ENCODE data around the gene ORMDL3. TPM values are rescaled to one million over a fixed set of nuclear protein-coding genes. Genes with fewer than 3 reads are reported as not detected.
"Not testable (repeated sequence)": the region's sequence is repeated elsewhere in the genome, so short reads cannot be mapped to it uniquely, and the experiment has no call there.

Gene ORMDL3
- total RNA-seq, 1 experiment from 2014 or later: 66.7 TPM

DNA sequence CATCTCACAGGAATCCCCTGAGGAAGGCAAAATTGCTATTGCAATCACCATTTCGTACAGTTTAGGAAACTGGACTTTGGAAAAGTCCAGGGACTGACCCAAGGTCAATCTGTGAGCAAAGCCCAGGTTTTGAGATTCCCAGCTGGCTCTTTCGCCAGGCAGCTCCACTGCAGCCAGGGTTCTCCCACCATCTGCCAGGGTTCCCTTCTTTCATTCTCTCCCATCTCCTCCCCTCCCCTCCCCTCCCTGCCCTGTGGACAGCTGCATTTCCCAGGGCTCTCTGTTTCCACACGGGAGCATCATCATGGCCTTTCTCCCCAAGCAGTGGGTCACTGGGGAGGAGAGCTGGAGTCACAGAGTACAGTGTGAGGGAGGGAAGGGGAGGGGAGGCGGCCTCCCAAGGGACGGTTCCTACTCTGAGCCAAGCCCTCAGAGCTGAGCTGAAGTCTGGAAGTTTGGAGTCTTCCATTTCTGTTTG, 23.5 kb upstream of the ORMDL3 start:
- DNase-seq (ENCODE audit: low spot score): no peak

DNA sequence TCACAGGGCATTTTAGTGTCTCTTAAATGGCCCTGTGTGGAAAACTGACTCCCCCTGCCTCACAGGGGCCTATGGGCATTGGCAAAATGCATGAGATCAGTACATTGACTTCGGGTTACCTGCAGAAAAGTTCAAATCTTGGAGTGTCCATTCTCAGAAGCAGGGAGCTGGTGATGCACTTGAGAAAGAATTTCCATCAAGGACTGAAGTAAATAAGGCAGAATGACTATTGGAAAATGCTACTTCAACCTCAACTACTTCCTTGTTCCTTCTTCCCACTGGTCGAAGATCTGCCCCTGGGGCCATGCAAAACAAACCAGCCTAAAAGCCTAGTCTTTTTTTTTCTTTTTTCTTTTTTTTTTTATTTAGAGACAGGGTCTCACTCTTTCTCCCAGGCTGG, 21.6 kb upstream of the ORMDL3 start:
- no peak for DNase-seq (ENCODE audit: low spot score)

DNA sequence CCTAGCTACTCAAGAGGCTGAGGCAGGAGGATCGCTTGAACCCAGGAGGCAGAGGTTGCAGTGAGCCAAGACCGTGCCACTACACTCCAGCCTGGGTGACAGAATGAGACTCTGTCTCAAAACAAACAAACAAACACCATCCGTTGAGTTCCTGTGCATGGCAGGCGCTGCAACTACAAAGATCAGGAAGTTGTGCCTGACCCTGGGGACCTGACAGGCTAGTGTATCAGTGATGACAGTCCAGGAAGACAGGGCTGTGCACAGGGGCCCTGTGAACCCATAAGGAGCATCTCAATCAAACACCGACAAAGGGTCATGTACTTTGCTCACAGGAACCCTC, 21.1 kb upstream of the ORMDL3 start:
- DNase-seq (ENCODE audit: low spot score): not testable (repeated sequence)

DNA sequence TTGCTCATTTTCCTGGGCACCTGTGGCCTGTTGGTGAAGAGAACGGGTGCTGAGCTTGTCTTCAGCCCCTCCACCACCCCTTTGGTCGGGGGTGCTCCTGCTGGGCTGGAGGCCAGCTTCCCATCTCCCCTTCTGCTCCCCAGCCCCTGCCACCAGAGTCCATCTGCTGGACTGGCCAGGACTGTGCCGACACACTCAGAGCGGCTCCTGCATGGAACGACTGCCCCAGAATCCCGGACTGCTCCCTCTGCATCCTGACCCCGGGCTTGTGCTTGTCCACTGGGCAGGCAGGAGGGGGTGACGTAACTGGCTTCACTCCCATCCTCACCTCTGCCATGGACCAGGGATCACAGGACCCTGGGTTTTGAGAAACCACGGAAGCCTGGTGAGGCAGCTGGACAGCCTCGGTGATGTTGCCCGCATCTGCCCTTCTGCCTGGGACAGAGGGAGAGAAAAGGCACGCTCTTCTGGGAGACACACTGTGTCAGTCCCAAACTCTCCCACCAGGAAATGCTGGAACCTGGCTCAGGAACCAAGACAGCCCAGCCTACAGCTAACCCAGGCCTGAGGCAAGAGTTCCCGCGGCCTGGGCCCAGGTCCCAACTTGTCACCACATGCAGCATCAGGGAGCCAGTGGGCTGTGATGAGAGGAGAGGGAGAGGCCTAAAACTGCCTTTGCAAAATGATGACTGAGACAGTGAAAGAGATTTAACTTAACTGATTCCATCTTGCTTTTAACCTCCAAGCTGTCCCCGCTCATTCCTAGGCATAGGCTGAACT, 19.3 kb upstream of the ORMDL3 start:
- no peak for DNase-seq (ENCODE audit: low spot score)

DNA sequence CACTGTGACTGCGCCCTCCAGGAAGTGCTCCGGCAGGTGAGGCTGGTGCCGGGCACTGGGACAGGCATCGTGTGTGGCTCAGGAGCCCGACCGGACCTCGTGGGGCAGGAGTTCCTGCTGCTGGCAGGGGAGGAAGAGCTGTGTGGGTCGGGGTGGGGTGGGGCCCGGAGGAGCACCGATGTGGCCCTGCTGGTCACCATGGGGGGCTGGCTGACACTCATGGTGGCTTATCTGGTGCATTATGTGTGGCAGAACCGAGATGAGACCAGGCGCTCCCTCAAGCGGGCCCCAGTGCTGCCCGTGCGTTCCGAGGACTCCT, 17.0 kb upstream of the ORMDL3 start:
- no peak for DNase-seq (ENCODE audit: low spot score)

DNA sequence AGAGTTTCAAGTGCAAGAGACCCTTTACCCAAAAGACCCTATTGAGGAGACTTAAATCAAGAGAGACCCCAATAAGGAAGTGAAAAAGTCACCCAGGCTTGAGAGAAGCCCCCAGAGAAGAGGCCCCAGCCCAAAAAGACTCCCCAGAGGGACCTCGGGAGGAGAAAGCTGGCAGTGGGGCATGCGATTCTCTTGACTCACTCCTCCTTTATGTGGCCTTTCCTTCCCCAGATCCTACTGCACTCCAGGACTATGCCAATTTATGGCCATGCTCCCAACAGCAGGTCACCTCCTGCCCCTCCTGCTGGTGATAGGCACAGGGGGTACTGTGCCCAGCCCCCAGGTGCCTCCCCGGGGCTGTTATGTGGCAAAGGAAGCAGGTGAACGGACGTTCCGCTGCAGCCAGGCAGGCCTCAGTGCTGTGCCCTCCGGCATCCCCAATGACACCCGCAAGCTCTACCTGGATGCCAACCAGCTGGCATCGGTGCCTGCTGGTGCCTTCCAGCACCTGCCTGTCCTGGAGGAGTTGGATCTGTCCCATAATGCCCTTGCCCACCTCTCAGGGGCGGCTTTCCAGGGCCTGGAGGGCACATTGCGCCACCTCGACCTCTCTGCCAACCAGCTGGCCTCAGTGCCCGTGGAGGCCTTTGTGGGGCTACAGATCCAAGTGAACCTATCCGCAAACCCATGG, 16.4 kb upstream of the ORMDL3 start:
- DNase-seq (ENCODE audit: low spot score): no peak

DNA sequence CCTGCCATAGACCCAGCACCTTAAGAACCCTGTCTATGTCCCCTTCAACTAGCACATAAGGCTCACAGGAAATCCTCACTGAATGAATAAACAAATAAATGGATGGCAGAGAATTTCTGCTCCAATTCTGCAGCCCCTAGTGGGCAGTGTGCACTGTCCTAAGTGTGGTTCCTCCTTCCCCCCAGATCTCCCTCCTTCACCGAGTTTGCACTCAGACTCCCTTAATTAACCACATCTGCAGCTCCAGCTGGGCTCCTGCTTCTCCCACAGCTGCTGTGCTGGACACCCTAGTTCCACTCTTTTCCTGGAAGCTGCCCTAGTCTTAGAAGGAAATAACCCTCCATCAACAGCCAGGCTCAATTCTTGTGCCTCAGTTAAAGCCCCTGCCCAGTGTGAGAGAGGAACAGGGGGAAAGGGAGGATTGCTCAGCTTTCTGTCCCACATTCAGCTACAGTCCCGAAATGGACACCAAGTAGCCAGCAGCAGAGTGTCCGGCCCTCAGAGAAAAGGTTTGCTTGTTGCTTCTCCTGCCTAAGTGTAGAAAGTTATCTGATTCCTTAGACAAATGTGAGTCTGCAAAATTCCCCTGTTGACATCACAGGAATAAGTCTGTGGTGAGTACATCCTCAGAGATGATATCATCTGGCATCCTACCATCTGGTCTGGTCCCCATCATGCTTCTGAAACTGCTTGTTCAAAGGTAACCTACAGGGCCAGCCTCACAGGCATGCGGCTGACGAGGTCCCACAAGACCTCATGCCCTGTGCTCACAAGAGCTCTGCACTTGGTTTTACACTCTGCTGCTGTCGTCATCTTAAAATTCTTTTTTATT, 12.4 kb upstream of the ORMDL3 start:
- DNase-seq (ENCODE audit: low spot score): peak; percentile 48

DNA sequence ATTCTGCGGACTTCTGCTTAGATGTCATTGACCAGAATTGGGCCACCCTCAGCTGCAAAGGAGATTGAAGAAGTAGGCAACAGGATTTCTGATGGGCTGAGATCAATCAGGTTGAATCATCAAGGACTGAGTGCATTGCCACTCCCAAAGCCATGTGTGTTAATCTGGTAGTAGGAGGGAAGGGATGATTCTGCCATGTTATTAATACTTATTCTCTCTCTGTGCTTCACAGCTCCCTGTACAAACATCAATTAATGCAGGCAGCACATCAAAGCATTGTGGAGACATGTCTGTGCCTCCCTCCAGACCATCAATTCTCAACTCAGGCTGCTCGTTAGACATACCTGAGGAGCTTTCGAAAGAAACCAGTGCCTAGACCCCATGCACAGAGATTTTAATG, 11.7 kb upstream of the ORMDL3 start:
- DNase-seq (ENCODE audit: low spot score): no peak

DNA sequence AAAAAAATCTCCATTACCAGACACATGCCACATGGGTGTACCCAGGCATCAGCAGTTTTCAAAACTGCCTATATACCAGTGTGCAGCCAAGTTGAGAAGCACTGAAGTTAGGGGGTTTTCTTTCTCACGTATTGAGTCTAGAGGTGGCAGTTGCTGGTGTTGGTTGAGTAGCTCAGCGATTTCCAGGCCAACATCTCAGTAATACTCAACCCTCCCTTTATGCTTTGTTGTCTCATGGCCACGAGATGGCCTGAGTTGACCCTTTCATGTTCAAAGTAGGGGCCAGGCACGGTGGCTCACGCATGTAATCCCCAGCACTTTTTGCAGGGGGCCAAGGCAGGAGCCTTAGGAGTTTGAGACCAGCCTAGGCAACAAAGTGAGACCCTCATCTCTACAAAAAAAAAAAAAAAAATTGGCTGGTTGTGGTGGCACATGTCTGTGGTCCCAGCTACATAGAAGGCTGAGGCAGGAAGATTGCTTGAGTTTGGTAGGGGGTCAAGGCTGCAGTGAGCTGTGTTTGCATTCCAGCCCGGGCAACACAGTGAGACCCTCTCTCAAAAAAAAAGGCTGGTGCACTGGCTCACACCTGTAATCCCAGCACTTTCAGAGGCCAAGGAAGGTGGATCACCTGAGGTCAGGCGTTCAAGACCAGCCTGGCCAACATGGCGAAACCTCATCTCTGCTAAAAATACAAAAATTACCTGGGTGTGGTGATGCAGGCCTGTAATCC, 10.9 kb upstream of the ORMDL3 start:
- DNase-seq (ENCODE audit: low spot score): no peak

DNA sequence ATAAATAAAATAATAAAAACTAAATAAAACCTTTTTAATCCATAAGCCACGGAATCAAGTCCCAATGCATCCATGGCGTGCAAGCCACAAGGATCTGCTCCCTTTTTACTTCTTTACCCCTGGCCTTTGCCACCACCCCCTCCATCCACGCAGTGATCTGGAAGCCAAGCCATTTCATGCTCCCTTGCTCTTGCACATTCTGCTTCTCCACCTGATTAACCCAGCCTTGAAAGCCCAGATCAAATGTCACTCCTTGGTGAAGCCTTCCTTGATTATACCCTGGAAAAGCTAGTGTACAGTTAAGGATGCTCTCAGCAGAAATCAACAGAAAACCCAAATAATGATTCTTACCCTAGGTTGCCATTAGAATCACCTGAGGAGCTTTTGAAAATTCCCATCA, 10.0 kb upstream of the ORMDL3 start:
- DNase-seq (ENCODE audit: low spot score): no peak

DNA sequence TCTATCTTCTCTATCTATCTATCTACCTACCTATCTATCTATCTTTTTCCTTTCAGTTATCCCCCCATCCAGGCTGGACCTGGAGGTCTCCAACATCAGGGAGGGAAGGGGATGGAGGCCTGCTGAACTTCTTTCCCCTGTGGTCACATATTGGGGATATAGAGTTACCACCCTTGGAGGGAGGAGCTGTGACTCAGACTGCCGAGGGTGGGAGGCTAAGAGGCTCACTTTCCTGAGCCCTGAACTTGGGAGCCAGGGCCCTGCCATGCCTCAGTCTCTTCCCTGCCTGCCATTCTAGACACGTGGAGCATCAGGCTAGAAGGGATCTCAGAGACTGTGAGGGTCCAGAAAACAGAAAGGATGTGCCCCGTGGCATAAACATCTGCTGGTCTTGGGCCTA, 8.5 kb upstream of the ORMDL3 start:
- no peak for DNase-seq (ENCODE audit: low spot score)

DNA sequence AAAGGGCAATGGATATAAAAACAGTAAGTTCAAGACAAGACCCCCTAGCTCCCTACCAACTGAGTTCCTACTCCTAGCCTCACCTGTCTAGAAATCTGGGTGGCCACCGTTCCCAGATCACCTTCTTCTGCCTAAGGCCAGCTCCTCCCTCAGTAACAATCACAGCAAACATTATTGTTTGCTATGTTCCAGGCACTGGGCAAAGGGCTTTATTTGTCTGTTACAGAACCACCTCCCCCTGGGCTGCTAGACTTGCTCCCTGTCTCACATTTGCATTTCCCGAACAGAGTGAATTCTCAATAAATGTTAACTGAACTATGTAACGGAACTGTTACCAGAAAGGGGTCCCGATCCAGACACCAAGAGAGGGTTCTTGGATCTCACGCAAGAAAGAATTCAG, 6.9 kb upstream of the ORMDL3 start:
- DNase-seq (ENCODE audit: low spot score): no peak

DNA sequence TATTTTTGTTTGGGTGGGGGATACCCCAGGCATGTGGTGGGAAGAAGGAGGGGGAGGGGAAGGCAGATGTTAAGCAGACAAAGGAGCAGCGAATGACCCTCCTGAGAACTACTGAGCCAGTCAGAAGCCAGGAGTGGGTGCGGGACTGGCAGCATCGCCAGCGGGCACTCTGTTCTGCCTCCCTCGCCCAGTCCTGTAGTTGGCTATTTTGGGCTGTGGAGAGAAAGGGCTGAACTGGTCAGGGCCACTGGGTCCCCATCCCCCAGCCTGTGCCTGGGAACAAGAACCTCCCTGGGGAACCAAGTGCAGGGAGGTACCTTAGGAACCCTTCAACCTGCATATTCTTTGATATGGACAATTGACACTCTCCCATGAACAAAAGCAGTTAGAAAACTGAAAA, 6.5 kb upstream of the ORMDL3 start:
- no peak for DNase-seq (ENCODE audit: low spot score)

DNA sequence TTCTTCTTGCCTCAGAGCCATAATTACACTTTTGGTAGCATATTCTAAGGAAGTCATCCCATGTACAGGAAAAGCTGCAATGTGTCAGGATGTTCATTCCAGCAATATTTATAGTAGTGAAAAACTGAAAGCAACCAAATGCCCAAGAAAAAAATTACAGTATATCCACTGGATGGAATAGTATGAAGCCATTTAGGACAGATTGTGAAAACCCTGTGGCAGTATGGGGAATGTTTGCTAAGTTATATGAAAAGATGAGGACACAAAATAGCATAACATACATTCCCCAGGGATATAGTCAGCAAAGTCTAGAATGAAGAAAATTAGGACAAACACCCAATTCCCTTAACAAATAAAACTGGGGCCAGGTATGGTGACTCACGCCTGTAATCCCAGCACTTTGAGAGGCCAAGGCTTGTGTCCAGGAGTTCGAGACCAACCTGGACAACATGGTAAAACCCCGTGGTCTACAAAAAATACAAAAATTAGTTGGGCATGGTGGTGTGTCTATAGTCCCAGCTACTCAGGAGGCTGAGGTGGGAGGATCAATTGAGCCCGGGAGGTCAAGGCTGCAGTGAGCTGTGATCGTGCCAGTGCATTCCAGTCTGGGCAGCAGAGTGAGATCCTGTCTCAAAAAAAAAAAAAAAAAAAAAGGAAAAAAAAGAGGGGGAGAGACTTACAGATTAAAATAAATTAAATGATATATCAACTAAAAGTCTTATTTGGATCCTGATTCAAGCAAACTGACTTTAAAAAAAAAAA, 2.4 kb upstream of the ORMDL3 start:
- DNase-seq (ENCODE audit: low spot score): no peak

DNA sequence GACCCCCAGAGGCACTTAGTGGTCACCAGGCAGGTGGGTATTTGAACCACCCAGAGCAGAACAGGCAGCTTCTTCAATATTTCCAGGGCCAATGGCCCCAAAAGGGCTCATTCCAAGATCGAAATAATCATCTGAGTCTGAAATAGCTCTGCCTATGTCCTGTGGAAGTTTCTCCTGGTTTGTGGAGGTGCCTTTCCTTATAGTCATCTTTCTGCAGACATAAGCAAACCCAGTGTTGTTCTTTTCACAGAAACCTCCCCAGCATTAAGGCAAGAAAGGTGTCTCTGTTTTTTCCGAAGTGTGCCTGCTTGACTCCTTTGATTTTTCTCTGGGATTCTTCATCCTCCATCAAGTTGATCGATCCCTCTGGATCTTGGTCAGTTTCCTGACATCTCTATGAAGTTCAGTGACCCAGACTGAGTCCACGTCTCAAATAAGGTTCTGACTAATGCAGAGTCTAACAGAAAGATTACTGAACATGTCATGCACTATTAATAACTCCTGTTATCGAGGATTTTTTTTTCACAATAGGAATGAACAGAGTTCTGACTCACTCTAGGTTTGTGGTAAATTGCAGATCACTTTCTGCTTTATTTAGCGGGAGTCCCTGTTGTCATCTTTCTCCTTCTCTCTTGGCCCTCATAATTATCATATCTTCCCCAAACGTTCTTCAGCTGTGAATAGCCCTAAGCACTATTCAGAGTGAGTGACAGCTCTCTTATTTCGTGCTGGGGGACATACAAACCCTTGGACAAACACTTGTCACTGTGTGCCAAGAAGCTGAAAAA, 1.7 kb upstream of the ORMDL3 start:
- DNase-seq (ENCODE audit: low spot score): no peak

DNA sequence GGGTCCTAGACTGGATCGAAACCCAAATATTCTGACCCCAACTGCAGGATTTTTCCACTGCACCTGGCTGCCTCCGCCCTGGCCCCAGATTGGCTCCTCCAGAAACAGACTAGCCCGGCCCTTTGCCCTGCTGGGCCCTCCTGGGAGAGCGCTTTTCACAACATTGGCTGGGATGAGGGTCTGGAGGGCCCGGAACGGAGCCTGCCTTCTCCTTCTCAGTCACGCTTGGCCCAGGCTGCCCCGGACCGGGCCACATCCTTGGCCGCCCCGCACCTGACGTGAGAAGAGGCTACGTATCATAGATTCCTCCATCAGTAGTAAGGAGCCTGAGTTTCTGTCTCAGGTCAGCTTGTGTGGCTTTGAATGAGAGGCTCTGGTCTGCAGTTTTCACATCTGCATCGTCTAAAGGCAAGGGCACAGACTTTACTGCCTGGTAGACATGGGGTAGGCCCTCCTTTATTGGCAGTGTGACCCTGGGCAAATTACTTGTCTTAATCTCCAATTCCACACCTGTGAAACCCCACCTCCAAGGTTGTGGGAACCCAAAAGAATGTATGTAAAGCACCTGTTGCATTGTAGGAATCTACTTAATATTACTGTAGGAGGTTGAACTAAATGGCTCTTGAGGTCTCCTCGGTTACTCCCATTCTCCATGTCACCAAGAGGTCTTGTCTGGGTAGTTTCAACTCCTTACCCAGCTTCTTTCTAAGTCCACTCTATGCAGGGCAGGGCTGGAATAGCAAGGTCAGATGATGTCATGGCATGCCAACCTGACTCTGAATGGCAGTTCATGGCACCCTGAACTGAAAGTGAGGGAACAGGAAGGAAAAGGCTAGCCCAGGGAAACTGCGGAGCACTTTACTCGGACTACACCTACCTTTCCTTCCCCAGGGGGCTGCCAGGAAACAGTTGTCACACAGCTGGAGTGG, 792 bp upstream of the ORMDL3 start:
- DNase-seq (ENCODE audit: low spot score): no peak

DNA sequence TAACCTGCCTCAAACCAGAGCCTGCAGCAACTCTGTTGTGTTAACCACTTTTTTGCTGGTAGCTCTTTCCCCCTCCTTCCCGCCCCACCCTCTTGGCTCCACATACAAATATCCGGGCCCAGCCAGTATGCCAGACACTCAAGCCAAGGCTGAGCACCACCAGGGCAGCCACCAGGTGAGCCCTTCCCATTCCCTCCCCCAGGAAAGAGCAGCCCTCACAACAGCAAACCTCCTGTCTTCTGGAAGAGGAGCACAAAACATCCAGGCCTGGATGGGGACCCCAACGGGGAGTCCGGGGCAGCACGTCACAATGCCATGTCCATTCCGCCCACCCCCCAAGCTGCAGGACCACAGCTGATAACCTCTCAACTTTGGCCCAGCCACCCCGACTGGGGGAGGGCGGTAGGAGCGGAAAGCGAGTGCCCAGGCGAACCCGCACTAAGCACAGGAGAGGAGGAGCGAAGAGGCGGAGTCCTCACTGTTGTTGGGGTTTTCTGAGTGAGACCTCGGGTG, 757 bp downstream of the ORMDL3 start:
- peak; percentile 68 for DNase-seq (ENCODE audit: low spot score)

DNA sequence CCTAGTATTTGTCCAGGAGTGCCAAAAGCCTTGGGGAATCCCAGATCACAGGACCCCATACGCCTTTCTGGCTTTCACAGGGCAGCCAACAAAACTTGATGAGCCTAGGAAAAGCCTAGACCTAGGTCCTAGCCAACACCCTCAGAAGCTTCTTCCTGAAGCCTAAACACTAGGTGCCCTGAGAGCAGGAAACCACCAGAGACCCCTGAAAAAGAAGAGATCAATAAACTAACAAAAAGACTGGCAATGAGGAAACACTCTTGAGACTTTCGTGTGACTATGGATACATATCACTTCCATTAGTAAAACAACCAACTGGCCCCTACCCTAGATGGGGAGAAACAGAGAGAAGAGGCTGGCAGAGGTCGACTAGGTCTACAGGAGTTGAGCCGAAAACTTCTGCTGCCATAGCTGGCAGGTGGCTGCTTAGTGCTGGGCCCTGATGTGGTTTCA, 1.2 kb downstream of the ORMDL3 start:
- no peak for DNase-seq (ENCODE audit: low spot score)

Measured in HT-29 (cell line).